ENCODE data around the gene TSPAN9. TPM values are rescaled to one million over a fixed set of nuclear protein-coding genes. Genes with fewer than 3 reads are reported as not detected.

TSPAN9 gene
- total and polyA plus RNA-seq, 2 experiments from 2014 or later = 6.0 to 31.5 TPM

- TF ChIP-seq REST (IDR thresholded peaks at IDR 0.05; ENCODE audit: unreplicated experiment) (no peak), STAT1 (IDR thresholded peaks at IDR 0.05; ENCODE audit: unreplicated experiment) (no peak), ZNF114 (CRISPR knock-in tag; IDR thresholded peaks at IDR 0.05) (no peak), CTCF (conservative IDR thresholded peaks at IDR 0.05; ENCODE audit: low read depth in 2 of 2) (no peak), EZH2phosphoT487 (IDR thresholded peaks at IDR 0.05; ENCODE audit: unreplicated experiment) (no peak), JUNB (IDR thresholded peaks at IDR 0.05; ENCODE audit: unreplicated experiment) (no peak), ZNF331 (CRISPR knock-in tag; IDR thresholded peaks at IDR 0.05; ENCODE audit: low read depth) (no peak), POLR2AphosphoS5 (IDR thresholded peaks at IDR 0.05; ENCODE audit: low read depth) (no peak), ETS1 (IDR thresholded peaks at IDR 0.05) (no peak)
These were observed 166.4 kb downstream of the TSPAN9 start (continued) for GRCh38 chr12:3243376-3244084.

GRCh38 chr12:3244219-3244750 lies 167.1 kb downstream of the TSPAN9 start:
- no peak overlapping the region for H3K27ac ChIP-seq (ENCODE audit: low read depth)
- ATAC-seq (no peak), DNase-seq (ENCODE audit: low spot score) (no peak)
- Mint-ChIP-seq H3K4me1 (peaks cover 7% of the 10 kb centered on the region), H3K27me3 (ENCODE audit: insufficient read depth, low read depth, poor library complexity) (peaks cover 2% of the 10 kb centered on the region), H3K27ac (no peak overlapping the region), H3K4me3 (no peak overlapping the region), H3K36me3 (ENCODE audit: low read depth) (peaks cover 6% of the 10 kb centered on the region; the same call in 2 of the 3 replicates), H3K9me3 (no peaks in the 10 kb centered on the region)
- H3K9me2 ChIP-seq (ENCODE audit: insufficient read depth) = 0 out of 2 replicates have a peak, but pooled peaks cover 4% of the 10 kb centered on the region
- no peaks in the 10 kb centered on the region for H3K27me3 ChIP-seq (ENCODE audit: insufficient read depth)
- H2AFZ ChIP-seq = no peak overlapping the region
- H3K36me3 ChIP-seq (ENCODE audit: insufficient read depth) = no peaks in the 10 kb centered on the region
- H3K4me1 ChIP-seq (ENCODE audit: insufficient read depth) = no peaks in the 10 kb centered on the region
- no peak overlapping the region for H3K4me2 ChIP-seq
- H3K79me2 ChIP-seq (replicated peaks; ENCODE audit: insufficient read depth) = no peaks in the 10 kb centered on the region
- H3K4me3 ChIP-seq = no peak overlapping the region
- no peaks in the 10 kb centered on the region for H3F3A ChIP-seq (replicated peaks; ENCODE audit: low read depth)
- no peaks in the 10 kb centered on the region for H4K20me1 ChIP-seq (replicated peaks; ENCODE audit: insufficient read depth)
- no peak for TF ChIP-seq ZNF331 (CRISPR knock-in tag; IDR thresholded peaks at IDR 0.05; ENCODE audit: low read depth)
- no peak for TF ChIP-seq ETS1 (IDR thresholded peaks at IDR 0.05)
- TF ChIP-seq EZH2 (IDR thresholded peaks at IDR 0.05; ENCODE audit: low read depth, unreplicated experiment) = no peak
- no peak for TF ChIP-seq NANOG (IDR thresholded peaks at IDR 0.05; ENCODE audit: borderline replicate concordance)
- TF ChIP-seq STAT1 (IDR thresholded peaks at IDR 0.05; ENCODE audit: unreplicated experiment) = no peak
- no peak for TF ChIP-seq ZNF114 (CRISPR knock-in tag; IDR thresholded peaks at IDR 0.05)
